Tibial nerve (tissue), 4 donors: ENCODE measurements around the gene FRAS1.

Experiments used
- EP300 ChIP-seq, 2 donors: sonication (generic); formaldehyde crosslinking; IDR thresholded peaks; one replicate each; pipeline ENCODE4 v1.6.1; 2017; ENCODE audit warnings: antibody characterized with exemption in 2 of 2, mild to moderate bottlenecking in 1 of 2
- POLR2A ChIP-seq, 2 donors: fragments of 450-650 bp; IDR thresholded peaks; one replicate each; pipeline ENCODE4 v1.6.1; 2017; ENCODE audit warnings: antibody characterized with exemption in 2 of 2, mild to moderate bottlenecking in 2 of 2, moderate library complexity in 2 of 2
- TF ChIP-seq, protein P1 (sequence below), 5 experiments: fragments of 200-600 bp in 3 of 5; fragments of 450-650 bp in 2 of 5; sonication (generic) in 3 of 5; IDR thresholded peaks; one replicate each; pipeline ENCODE4 v1.5.1; 2016 to 2019; ENCODE audit warnings: antibody characterized with exemption in 5 of 5, mild to moderate bottlenecking in 3 of 5, moderate library complexity in 2 of 5

DNA sequence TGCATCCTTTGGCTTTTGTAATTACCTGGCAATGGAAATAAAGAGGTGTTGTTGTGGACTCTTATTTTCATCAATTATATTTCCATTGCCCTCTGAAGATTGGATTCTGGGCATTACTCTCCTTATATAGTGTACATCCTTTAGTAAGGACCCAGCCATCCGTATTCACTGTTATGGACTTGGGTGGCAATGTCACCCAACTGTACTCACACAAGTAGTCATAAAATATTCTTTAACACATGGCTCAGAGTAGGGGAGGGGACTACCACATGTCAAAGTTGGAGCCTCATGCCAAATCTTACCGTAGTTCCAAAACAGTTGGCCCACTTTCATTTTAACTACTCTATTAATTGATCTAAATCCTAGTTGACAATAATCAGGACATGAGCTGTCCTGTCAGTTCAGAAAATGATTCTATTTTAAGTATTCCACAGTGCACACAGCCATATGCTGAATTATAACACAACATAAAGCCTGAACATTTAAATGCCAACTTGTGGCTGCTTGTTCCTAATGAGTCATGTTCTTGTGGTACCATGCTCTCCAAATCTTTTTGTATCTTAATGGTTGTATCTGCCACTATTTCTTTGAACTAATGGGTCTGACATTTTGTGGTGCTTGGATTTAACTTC lies 4.9 kb downstream of the FRAS1 start:
- TF ChIP-seq, protein P1, sequence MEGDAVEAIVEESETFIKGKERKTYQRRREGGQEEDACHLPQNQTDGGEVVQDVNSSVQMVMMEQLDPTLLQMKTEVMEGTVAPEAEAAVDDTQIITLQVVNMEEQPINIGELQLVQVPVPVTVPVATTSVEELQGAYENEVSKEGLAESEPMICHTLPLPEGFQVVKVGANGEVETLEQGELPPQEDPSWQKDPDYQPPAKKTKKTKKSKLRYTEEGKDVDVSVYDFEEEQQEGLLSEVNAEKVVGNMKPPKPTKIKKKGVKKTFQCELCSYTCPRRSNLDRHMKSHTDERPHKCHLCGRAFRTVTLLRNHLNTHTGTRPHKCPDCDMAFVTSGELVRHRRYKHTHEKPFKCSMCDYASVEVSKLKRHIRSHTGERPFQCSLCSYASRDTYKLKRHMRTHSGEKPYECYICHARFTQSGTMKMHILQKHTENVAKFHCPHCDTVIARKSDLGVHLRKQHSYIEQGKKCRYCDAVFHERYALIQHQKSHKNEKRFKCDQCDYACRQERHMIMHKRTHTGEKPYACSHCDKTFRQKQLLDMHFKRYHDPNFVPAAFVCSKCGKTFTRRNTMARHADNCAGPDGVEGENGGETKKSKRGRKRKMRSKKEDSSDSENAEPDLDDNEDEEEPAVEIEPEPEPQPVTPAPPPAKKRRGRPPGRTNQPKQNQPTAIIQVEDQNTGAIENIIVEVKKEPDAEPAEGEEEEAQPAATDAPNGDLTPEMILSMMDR (IDR thresholded peaks at IDR 0.05): no peak
- TF ChIP-seq POLR2A (IDR thresholded peaks at IDR 0.05) (no peak), EP300 (IDR thresholded peaks at IDR 0.05) (no peak)
